Parathyroid adenoma (tissue), 2 donors: ENCODE results near the gene DHRS7.

Experiments used
- H2AFZ ChIP-seq: fragments of 300-600 bp; sonication (generic); one replicate; pipeline ENCODE4 v1.7.0; 2017; ENCODE audit warnings: antibody characterized with exemption, mild to moderate bottlenecking
- H3K27ac ChIP-seq: fragments of 300-600 bp; sonication (generic); one replicate; pipeline ENCODE4 v1.7.0; 2017
- H3K27me3 ChIP-seq: fragments of 300-600 bp; sonication (generic); one replicate; pipeline ENCODE4 v1.7.0; 2017; ENCODE audit warnings: low read length; ENCODE audit not compliant: control insufficient read depth, insufficient read depth
- H3K36me3 ChIP-seq: fragments of 300-600 bp; sonication (generic); one replicate; pipeline ENCODE4 v1.7.0; 2017; ENCODE audit warnings: low read length; ENCODE audit not compliant: control insufficient read depth, insufficient read depth
- H3K4me1 ChIP-seq: fragments of 300-600 bp; sonication (generic); one replicate; pipeline ENCODE4 v1.7.0; 2017; ENCODE audit warnings: control low read depth
- H3K4me2 ChIP-seq: fragments of 300-600 bp; sonication (generic); one replicate; pipeline ENCODE4 v1.7.0; 2017; ENCODE audit warnings: low read length
- H3K4me3 ChIP-seq: fragments of 300-600 bp; sonication (generic); one replicate; pipeline ENCODE4 v1.7.0; 2017; ENCODE audit warnings: low read depth, low read length
- H3K79me2 ChIP-seq: fragments of 300-600 bp; sonication (generic); one replicate; pipeline ENCODE4 v1.7.0; 2017; ENCODE audit warnings: control low read depth
- H3K9ac ChIP-seq: fragments of 300-600 bp; sonication (generic); one replicate; pipeline ENCODE4 v1.7.0; 2017; ENCODE audit warnings: mild to moderate bottlenecking
- H3K9me3 ChIP-seq: fragments of 300-600 bp; sonication (generic); one replicate; pipeline ENCODE4 v1.7.0; 2017; ENCODE audit warnings: low read length; ENCODE audit not compliant: control insufficient read depth
- TF ChIP-seq, protein P1 (sequence below): fragments of 300-600 bp; sonication (generic); IDR thresholded peaks from one replicate; pipeline ENCODE4 v1.7.0; 2017; ENCODE audit warnings: antibody characterized with exemption, mild to moderate bottlenecking
- donor health status: primary hyperparathyroidism.

Gene DHRS7

DNA sequence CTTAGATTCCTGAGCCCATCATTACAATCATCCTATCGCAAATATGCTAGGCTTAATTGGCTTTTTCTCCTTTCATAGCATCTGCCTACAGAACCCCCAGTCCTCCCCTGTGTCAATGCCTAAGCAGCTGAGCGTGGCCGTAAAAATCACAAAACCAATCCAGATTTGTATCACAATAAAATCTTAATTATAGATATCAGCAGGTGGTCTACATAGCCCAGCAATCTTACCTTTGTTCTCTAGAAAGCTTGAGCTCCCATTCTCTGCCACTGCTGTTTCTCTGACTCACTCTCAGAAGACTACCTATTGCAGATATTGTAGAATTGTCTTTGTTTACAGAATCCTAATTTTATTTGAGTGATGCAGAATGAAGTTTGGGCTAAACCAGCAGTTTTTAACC, 46.0 kb upstream of the DHRS7 start:
- TF ChIP-seq, protein P1, sequence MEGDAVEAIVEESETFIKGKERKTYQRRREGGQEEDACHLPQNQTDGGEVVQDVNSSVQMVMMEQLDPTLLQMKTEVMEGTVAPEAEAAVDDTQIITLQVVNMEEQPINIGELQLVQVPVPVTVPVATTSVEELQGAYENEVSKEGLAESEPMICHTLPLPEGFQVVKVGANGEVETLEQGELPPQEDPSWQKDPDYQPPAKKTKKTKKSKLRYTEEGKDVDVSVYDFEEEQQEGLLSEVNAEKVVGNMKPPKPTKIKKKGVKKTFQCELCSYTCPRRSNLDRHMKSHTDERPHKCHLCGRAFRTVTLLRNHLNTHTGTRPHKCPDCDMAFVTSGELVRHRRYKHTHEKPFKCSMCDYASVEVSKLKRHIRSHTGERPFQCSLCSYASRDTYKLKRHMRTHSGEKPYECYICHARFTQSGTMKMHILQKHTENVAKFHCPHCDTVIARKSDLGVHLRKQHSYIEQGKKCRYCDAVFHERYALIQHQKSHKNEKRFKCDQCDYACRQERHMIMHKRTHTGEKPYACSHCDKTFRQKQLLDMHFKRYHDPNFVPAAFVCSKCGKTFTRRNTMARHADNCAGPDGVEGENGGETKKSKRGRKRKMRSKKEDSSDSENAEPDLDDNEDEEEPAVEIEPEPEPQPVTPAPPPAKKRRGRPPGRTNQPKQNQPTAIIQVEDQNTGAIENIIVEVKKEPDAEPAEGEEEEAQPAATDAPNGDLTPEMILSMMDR = no peak

GRCh38 chr14:60210703-60211102, 45.5 kb upstream of the DHRS7 start:
- H3K4me2 ChIP-seq = no peak overlapping the region
- H3K27ac ChIP-seq = no peak overlapping the region
- no peaks in the 10 kb centered on the region for H3K4me1 ChIP-seq
- H3K9me3 ChIP-seq = no peaks in the 10 kb centered on the region
- H3K9ac ChIP-seq = no peak overlapping the region
- H3K27me3 ChIP-seq = no peaks in the 10 kb centered on the region
- TF ChIP-seq, protein P1 = no peak
- no peaks in the 10 kb centered on the region for H3K36me3 ChIP-seq
- H3K79me2 ChIP-seq = no peaks in the 10 kb centered on the region
- no peak overlapping the region for H2AFZ ChIP-seq
- H3K4me3 ChIP-seq = no peak overlapping the region

More for the DNA sequence above, 46.0 kb upstream of the DHRS7 start:
- Histone ChIP-seq H3K9me3 (no peaks in the 10 kb centered on the region), H2AFZ (no peak overlapping the region), H3K27ac (no peak overlapping the region), H3K4me2 (no peak overlapping the region), H3K9ac (no peak overlapping the region), H3K4me3 (no peak overlapping the region), H3K27me3 (no peaks in the 10 kb centered on the region), H3K36me3 (no peaks in the 10 kb centered on the region), H3K4me1 (no peaks in the 10 kb centered on the region), H3K79me2 (no peaks in the 10 kb centered on the region)

DNA sequence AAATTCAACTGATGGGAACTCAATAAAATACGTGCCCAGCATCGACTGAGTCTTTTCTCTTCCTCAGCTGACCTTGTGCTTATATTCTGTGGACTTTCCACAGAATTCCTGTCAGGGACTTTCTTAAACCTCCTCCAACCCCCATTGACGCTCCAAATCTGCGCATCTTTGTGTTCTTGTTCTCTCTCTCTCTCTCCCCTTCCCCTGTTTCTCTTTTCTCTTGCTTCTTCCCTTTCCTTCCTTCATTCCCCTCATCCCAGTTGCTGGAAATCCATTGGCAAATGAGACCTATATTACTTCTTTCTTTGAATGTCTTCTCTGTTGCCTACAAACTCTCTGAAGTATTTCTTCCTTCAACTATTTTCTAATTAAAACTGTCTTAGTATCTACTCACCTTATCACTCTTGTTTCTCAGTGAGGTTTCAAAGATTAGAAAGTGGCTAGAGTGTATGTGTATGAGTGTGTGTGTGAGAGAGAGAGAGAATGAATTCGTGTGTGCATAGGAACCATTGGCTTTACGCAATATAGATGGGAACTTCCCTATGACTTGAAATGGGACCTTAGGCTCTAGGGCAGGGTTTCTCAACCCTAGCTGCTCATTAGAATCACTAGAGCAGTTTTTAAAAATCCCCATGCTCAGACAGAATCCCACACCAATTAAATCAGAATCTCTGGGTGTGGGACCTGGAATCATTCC, 41.8 kb upstream of the DHRS7 start:
- H3K4me2 ChIP-seq = no peak overlapping the region
- H3K27ac ChIP-seq = no peak overlapping the region
- H3K9ac ChIP-seq = no peak overlapping the region
- H3K27me3 ChIP-seq = no peaks in the 10 kb centered on the region
- H3K4me1 ChIP-seq = peaks cover 7% of the 10 kb centered on the region
- no peaks in the 10 kb centered on the region for H3K79me2 ChIP-seq
- H3K4me3 ChIP-seq = no peak overlapping the region
- H3K36me3 ChIP-seq = no peaks in the 10 kb centered on the region
- H3K9me3 ChIP-seq = no peaks in the 10 kb centered on the region
- no peak overlapping the region for H2AFZ ChIP-seq
- TF ChIP-seq, protein P1 = no peak

- H3K27me3 ChIP-seq = no peaks in the 10 kb centered on the region
- H2AFZ ChIP-seq = no peak overlapping the region
- H3K36me3 ChIP-seq = no peaks in the 10 kb centered on the region
- H3K79me2 ChIP-seq = no peaks in the 10 kb centered on the region
- peaks cover 7% of the 10 kb centered on the region for H3K4me1 ChIP-seq
- no peaks in the 10 kb centered on the region for H3K9me3 ChIP-seq
- H3K4me3 ChIP-seq = no peak overlapping the region
- H3K4me2 ChIP-seq = no peak overlapping the region
- no peak overlapping the region for H3K27ac ChIP-seq
- no peak overlapping the region for H3K9ac ChIP-seq
- TF ChIP-seq, protein P1 = no peak
Measured at GRCh38 chr14:60206249-60206670, 41.1 kb upstream of the DHRS7 start.
